GM18907 (cell line): ENCODE results near the gene ASTN2.
"Not testable (repeated sequence)": the region's sequence is repeated elsewhere in the genome, so short reads cannot be mapped to it uniquely, and the experiment has no call there.

ENCODE experiments used
- ATAC-seq: cut with Tn5 transposase; IDR thresholded peaks from one replicate; pipeline ENCODE4 v1.9.1; 2021; ENCODE audit warnings: mild to moderate bottlenecking, moderate library complexity; ENCODE audit not compliant: unreplicated experiment

ASTN2 gene

GRCh38 chr9:116891424-116891823 lies 523.4 kb downstream of the ASTN2 start:
- ATAC-seq = no peak

DNA sequence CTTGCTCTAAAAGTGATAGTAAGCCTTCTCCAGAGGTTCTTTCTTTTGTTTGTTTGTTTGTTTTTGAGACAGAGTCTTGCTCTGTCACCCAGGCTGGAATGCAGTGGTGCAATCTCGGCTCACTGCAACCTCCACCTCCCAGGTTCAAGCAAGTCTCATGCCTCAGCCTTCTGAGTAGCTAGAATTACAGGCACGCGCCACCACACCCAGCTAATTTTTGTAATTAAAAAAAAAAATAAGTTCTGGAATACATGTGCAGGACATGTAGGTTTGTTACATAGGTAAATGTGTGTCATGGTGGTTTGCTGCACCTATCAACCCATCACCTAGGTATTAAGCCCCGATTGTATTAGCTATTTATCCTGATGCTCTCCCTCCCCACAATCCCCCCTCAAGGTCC lies 526.4 kb downstream of the ASTN2 start:
- not testable (repeated sequence) for ATAC-seq

- ATAC-seq = no peak
Measured at GRCh38 chr9:116888066-116888465, 526.8 kb downstream of the ASTN2 start.

GRCh38 chr9:116883676-116884075 lies 531.2 kb downstream of the ASTN2 start:
- no peak for ATAC-seq

GRCh38 chr9:116877072-116877471 lies 537.8 kb downstream of the ASTN2 start:
- ATAC-seq = no peak

DNA sequence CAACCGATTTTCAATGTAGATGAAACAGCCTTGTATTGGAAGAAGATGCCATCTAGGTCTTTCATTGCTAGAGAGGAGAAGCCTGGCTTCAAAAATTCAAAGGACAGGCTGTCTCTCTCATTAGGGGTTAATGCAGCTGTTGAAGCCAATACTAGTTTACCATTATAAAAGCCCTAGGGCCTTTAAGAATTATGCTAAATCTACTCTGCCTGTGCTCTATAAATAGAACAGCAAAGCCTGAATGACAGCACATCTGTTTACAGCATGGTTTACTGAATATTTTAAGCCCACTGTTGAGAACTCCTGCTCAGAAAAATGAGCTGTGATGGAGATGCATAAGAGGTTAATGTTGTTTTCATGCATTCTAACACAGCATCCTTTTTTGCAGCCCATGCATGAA lies 539.3 kb downstream of the ASTN2 start:
- no peak for ATAC-seq

DNA sequence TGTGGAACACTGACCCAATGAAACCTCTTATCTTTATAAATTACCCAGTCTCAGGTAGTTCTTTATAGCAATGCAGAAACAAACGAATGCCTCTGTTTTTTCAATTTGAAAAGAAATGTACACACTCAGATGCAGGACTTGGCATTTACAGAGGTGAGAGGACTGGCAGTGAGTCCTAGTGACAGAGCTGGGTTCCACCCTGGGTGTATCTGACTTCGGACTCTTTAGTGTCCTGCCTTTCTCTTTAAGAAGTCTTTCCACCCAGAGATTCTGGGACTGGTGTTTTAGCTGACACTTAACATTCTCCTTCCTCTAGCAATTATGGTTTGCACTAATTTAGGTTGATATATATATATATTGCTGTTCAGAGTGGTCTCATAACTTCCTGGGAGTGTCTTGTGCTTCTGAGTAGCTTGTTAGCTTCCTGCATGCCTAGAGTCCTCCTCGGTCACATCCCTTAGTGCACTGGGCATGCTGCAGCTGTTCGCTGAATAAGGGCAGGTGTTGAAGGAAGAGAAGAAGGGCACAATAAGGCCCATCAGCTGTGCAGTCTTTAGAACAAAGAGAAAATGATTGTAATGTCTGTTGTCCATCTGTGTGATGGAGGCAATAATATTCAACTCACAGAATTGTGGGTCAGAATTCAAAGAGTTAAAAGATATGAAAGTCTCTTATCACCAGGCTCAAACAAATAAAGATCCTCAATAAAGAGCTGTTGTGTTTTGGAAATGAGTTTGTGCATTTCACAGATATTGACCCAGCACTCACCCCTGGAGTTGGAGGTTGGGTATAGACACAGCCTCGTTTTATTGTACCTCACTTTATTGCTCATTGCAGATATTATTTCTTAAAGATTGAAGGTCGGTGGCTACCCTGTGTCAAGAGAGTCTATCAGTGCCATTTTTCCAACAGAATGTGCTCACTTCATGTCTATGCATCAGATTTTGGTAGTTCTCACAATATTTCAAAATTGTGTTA lies 540.6 kb downstream of the ASTN2 start:
- no peak for ATAC-seq

DNA sequence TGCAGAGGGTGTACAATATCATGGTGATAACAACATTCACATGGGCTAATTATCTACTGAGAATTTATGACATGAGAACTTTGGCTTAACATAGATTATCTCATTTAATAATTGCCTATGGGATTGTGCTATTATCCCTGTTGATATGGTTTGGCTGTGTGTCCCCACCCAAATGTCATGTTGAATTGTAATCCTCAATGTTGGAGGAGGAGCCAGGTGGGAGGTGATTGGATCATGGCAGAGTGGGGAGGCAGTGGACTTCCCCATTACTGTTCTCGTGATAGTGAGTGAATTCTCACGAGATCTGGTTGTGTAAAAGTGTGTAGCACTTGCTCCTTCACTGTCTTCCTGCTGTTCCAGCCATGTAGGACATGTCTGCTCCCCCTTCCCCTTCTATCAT lies 541.4 kb downstream of the ASTN2 start:
- ATAC-seq = no peak

- ATAC-seq = no peak
Measured at GRCh38 chr9:116870566-116870965, 544.3 kb downstream of the ASTN2 start.

GRCh38 chr9:116868201-116868600 lies 546.7 kb downstream of the ASTN2 start:
- peak; percentile 69 for ATAC-seq

DNA sequence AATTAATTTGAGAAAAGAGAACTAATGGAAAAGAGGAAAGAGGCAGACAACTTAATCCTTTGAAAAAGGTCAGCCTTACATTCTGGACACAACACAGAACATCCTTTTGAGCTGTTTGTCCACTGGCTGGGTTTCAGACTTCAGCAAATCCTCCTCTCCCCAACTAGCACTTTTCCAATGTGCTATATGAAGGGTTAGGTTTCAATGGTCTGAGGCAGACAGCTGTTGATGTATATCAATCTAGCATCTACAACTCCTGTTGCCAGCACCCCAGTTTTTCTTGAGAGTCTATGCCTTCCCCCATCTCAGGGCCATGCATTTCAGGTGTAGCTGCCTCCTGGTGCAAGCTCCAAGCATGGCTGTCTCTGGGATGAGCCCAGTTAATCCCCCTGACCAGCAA lies 553.5 kb downstream of the ASTN2 start:
- ATAC-seq = no peak

DNA sequence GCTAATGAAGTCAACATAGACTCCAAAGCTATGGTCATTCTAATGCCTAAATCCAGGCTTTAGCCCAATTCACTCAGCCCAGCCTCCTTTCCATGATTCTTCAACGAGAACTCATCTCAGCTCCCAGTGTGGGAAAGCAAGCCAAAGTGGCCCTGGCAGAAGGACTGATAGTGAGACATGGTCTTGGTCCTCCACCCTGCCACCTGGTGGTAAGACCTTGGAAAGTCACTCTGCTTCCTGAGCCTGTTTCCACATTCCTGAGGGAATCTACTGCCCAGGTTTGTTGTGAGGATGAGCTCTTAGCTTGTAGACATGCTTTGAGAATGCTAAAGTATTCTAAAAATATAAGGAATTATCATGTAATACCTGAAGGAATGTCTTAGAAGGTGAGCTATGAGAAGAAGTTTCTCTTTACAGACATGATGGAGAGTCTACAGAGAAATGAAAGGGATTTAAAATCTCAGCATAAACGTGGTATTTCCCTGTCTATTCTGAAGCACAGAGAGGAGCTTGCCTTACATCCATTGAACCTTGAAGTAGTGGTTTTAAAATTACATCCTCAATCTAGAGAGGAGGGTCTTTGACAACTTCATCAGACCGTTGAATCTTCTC lies 554.2 kb downstream of the ASTN2 start:
- peak; percentile 71 for ATAC-seq

- no peak for ATAC-seq
Measured at GRCh38 chr9:116859763-116860162, 555.1 kb downstream of the ASTN2 start.

DNA sequence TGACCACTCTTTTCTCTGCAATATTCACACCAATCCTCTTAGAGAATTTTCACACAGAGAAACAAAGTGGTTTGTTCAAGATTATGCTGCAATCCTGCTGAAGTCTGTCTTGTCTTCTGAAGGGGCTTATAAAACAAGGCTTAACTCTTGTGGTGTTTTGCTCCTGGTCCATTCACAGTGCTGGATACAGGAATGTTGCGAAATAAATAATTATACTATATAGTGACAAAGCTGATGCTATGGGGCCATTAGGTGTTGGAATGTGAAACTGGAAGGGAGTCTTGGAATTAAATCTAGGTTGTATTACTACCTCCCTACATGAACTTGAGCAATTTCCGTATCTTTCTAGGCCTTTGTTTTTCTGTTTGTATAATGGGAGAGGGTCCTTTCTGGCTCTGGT lies 557.5 kb downstream of the ASTN2 start:
- no peak for ATAC-seq

GRCh38 chr9:116855881-116856662 lies 558.8 kb downstream of the ASTN2 start:
- ATAC-seq = no peak

GRCh38 chr9:116849721-116850120 lies 565.1 kb downstream of the ASTN2 start:
- no peak for ATAC-seq

DNA sequence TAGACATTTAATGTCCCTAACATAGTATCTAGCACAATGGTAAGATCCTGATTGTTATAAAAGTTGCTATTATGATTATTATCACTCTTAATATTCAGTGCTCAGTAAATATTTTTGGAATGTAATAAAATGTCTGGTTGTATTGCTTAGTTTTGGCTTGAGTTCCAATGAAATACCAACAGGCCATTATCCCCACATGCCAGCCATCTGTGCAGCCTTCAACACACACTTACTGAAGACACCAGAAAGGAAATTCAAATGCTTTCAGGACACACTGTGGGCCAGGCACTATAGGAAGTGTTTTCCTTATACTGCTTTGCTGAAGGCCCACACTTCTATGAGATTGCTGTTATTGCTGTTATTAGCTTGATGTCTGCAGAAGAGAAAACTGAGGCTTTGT lies 570.2 kb downstream of the ASTN2 start:
- ATAC-seq = no peak

DNA sequence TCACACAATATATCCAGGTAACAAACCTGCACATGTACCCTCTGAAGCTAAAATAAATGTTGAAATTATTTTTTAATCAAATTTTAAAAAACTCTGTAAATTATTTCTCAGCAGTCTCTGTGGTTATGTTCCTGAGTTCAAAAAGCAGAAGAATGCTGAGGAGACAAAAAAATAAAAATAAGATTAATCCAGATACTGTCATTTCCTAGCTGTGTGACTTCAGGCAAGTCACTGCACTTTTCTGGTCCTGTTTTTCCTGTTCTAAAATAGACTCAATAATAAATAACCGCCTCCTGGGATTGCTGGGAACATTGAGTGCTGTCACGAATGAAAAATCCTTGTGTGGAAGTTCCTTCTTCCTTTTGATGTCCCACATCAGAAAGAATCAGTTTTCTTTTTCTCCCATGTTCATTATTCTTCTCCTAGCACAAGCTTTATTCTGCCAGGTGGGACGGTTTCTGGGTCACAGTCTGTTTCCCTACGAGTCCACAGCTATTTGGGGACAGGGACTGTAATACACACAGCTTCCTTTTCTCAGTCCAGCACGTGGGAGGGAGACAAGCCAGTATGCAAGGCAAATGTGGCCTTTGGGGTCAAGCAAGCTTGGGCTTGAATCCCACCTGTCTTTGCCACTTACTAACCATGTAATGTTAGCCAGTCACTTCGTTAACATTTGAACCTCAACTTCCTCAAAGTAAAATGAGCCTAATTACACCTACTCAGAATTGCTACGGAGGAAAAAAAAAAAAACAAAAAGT lies 570.8 kb downstream of the ASTN2 start:
- no peak for ATAC-seq

GRCh38 chr9:116842658-116843057 lies 572.2 kb downstream of the ASTN2 start:
- ATAC-seq = no peak

DNA sequence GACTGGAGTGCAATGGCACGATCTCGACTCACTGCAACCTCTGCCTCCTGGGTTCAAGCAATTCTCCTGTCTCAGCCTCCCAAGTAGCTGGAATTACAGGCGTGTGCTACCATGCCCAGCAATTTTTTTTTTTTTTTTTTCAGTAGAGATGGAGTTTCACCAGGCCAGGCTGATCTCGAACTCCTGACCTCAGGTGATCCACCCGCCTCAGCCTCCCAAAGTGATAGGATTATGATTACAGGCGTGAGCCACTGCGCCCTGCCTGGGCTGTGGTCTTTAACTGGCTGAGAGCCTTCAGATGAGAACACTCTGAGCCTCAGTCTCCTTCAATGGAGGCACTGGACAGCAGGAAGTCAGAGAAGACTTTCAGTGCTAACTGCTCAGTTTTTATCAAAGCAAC lies 576.4 kb downstream of the ASTN2 start:
- not testable (repeated sequence) for ATAC-seq
